Right lobe of liver (tissue), 6 donors: Measurements from ENCODE around the gene VWA5B1. TPM values are rescaled to one million over a fixed set of nuclear protein-coding genes. Genes with fewer than 3 reads are reported as not detected.

Experiments used
- ATAC-seq, 4 donors: fragments of 200-7000 bp; cut with Tn5 transposase; one replicate each; pipeline ENCODE4 v1.9.1; 2020; ENCODE audit warnings: mild to moderate bottlenecking in 4 of 4, moderate library complexity in 4 of 4
- DNase-seq, 3 donors: peaks; one replicate each; pipeline ENCODE4 v3.0.0-alpha.2; 2020
- H3K27ac ChIP-seq, 3 donors: fragments of 200-600 bp; one replicate each; pipeline ENCODE4 v1.8.0; 2022
- H3K27me3 ChIP-seq, 2 donors: fragments of 200-600 bp; one replicate each; pipeline ENCODE4 v1.8.0; 2022
- H3K36me3 ChIP-seq, 4 donors: fragments of 200-600 bp; sonication (generic) in 1 of 4; one replicate each; pipeline versions ENCODE4 v1.5.1 to v1.8.0; 2017 to 2022; ENCODE audit warnings: control low read depth in 1 of 4
- H3K4me1 ChIP-seq, 4 donors: fragments of 200-600 bp; sonication (generic) in 1 of 4; one replicate each; pipeline versions ENCODE4 v1.5.1 to v1.8.0; 2017 to 2022; ENCODE audit warnings: control low read depth in 1 of 4
- H3K4me3 ChIP-seq, 3 donors: fragments of 200-600 bp; one replicate each; pipeline ENCODE4 v1.8.0; 2022
- H3K9me3 ChIP-seq, 4 donors: fragments of 200-600 bp; sonication (generic) in 1 of 4; one replicate each; pipeline versions ENCODE4 v1.5.1 to v1.8.0; 2017 to 2022; ENCODE audit warnings: control low read depth in 1 of 4
- CTCF ChIP-seq, 4 donors: fragments of 200-600 bp in 3 of 4; fragments of 450-650 bp in 1 of 4; IDR thresholded peaks; one replicate each; pipeline versions ENCODE4 v1.5.1 to v1.8.0; 2016 to 2022; ENCODE audit warnings: antibody characterized with exemption in 4 of 4, mild to moderate bottlenecking in 2 of 4
- POLR2A ChIP-seq: fragments of 450-650 bp; IDR thresholded peaks from one replicate; pipeline ENCODE4 v1.6.1; 2017; ENCODE audit warnings: antibody characterized with exemption, mild to moderate bottlenecking
- WGBS: methylation state at CpG from one replicate; pipeline ENCODE4 v1.1.6; 2018; ENCODE audit warnings: low coverage, low lambda C conversion rate; ENCODE audit not compliant: insufficient coverage; ENCODE audit errors: missing lambda C conversion rate; 5-methylcytosine and 5-hydroxymethylcytosine counted together
- intact Hi-C, 2 donors: fragments of 100-400 bp; cut with DNase I; formaldehyde crosslinking; loops; one replicate each; pipeline versions ENCODE4 v1.11.2 to v1.14.1; 2022
- total RNA-seq, 6 experiments: library from RNA; depleted of rRNA in 2 of 6; stranded (reverse); fragments of >200 nt in 2 of 6; fragmentation: NEBNext Ultra II Directional in 3 of 6; extraction: Animal tissue kit (Norgen Biotek cat#: 25700) in 3 of 6; gene quantifications; one replicate each; pipeline versions ENCODE4 v1.1.0 to v1.2.4, GENCODE V29; 2016 to 2023
- donor health status: DM: no; HTN: yes; CAD: no.
- donor health status: DM: no; HTN: no; CAD: no.
- donor health status: DM: no; HTN: no; CAD: no.
- donor health status: DM: no; HTN: yes; CAD: no.
- donor health status: DM: no; HTN: yes; CAD: no.

The VWA5B1 gene
- total RNA-seq, 6 experiments from 2014 or later = not detected

- 4% methylated on average over 20 of the region's 59 CpGs for WGBS
These were observed 52.7 kb downstream of the VWA5B1 start for GRCh38 chr1:20343149-20343937.

GRCh38 chr1:20343938-20344302, 53.2 kb downstream of the VWA5B1 start:
- H3K4me3 ChIP-seq = no peak overlapping the region
- H3K27me3 ChIP-seq = no peaks in the 10 kb centered on the region
- H3K4me1 ChIP-seq = no peaks in the 10 kb centered on the region
- H3K9me3 ChIP-seq = no peaks in the 10 kb centered on the region
- TF ChIP-seq CTCF (IDR thresholded peaks at IDR 0.05) = no peak
- TF ChIP-seq POLR2A = no peak
- 14% methylated on average over 10 of the region's 10 CpGs for WGBS
- no peak for ATAC-seq
- no peak overlapping the region for H3K27ac ChIP-seq
- no peak for DNase-seq
- intact Hi-C loops = no loop called here
- no peaks in the 10 kb centered on the region for H3K36me3 ChIP-seq

More at GRCh38 chr1:20343149-20343937, 52.7 kb downstream of the VWA5B1 start:
- intact Hi-C loops = no loop called here
- no peak for TF ChIP-seq CTCF (IDR thresholded peaks at IDR 0.05)
- no peak for TF ChIP-seq POLR2A
- H3K4me3 ChIP-seq = no peak overlapping the region
- H3K27ac ChIP-seq = no peak overlapping the region
- DNase-seq (no peak), ATAC-seq (peak in 1 of 4 donors; percentile 26)
- H3K4me1 ChIP-seq = no peaks in the 10 kb centered on the region
- no peaks in the 10 kb centered on the region for H3K27me3 ChIP-seq
- no peaks in the 10 kb centered on the region for H3K9me3 ChIP-seq
- H3K36me3 ChIP-seq = no peaks in the 10 kb centered on the region

GRCh38 chr1:20344738-20345137, 54.1 kb downstream of the VWA5B1 start:
- Histone ChIP-seq H3K27ac (no peak overlapping the region), H3K36me3 (no peaks in the 10 kb centered on the region), H3K4me3 (no peak overlapping the region), H3K4me1 (no peaks in the 10 kb centered on the region), H3K27me3 (no peaks in the 10 kb centered on the region), H3K9me3 (no peaks in the 10 kb centered on the region)
- intact Hi-C loops = no loop called here
- TF ChIP-seq POLR2A (no peak), CTCF (IDR thresholded peaks at IDR 0.05) (no peak)
- WGBS = 44% methylated on average over 7 of the region's 7 CpGs
- no peak for ATAC-seq
- DNase-seq = no peak

GRCh38 chr1:20345419-20345818, 54.7 kb downstream of the VWA5B1 start:
- Histone ChIP-seq H3K36me3 (no peaks in the 10 kb centered on the region), H3K9me3 (no peaks in the 10 kb centered on the region), H3K27ac (no peak overlapping the region), H3K4me3 (no peak overlapping the region), H3K4me1 (no peaks in the 10 kb centered on the region), H3K27me3 (no peaks in the 10 kb centered on the region)
- no peak for TF ChIP-seq CTCF (IDR thresholded peaks at IDR 0.05)
- TF ChIP-seq POLR2A = no peak
- DNase-seq = no peak
- no peak for ATAC-seq
- intact Hi-C loops = no loop called here
- 71% methylated on average over 5 of the region's 13 CpGs for WGBS
